ENCODE data around the gene HOXA3. TPM values are rescaled to one million over a fixed set of nuclear protein-coding genes. Genes with fewer than 3 reads are reported as not detected.

Gene HOXA3
- total RNA-seq, 1 donor from 2014 or later: not detected

DNA sequence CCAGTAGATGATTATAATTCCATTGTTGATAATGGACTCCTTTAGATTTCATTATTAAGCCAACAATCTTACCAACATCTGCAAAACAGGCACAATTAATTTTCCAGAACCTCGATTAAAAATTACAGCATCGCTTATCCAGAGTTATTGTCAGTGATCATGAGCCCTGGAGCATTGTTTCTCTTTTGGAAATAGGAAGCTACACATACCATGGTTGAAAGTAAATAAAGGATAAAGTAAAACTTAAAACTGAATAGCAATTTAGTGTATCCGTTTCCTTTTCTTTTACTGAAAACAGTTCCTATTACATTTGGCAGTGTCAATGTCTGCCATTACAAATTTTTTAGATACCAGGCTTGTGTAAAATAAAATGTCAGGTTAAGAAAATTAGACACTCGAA is 40.0 kb downstream of the HOXA3 start:
- Histone ChIP-seq H3K27me3 (ENCODE audit: insufficient read depth, low read length) (peaks cover 63% of the 10 kb centered on the region), H3K27ac (ENCODE audit: low read depth, low read length) (peak overlapping the region; percentile 76), H3K79me2 (ENCODE audit: insufficient read depth, low read length) (peaks cover 68% of the 10 kb centered on the region), H3K9me3 (ENCODE audit: insufficient read depth, low read depth, low read length) (no peaks in the 10 kb centered on the region), H3K4me1 (ENCODE audit: insufficient read depth, low read length) (peaks cover 16% of the 10 kb centered on the region), H3K9ac (ENCODE audit: low read length) (peak overlapping the region; percentile 88), H3K36me3 (ENCODE audit: insufficient read depth, low read length) (no peaks in the 10 kb centered on the region), H3K4me3 (ENCODE audit: insufficient read depth, low read depth, low read length) (peak overlapping the region; percentile 74), H3K4me2 (ENCODE audit: low read length) (peak overlapping the region; percentile 91), H2AFZ (ENCODE audit: low read depth, low read length) (no peak overlapping the region), H4K20me1 (ENCODE audit: insufficient read depth, low read length) (peaks cover 4% of the 10 kb centered on the region)
- Mint-ChIP-seq H3K4me3 (ENCODE audit: unreplicated experiment) (no peak overlapping the region), H3K27ac (ENCODE audit: unreplicated experiment) (no peak overlapping the region), H3K36me3 (ENCODE audit: low read depth, unreplicated experiment) (peaks cover 3% of the 10 kb centered on the region), H3K9me3 (ENCODE audit: unreplicated experiment) (peaks cover 18% of the 10 kb centered on the region), H3K27me3 (ENCODE audit: low read depth, unreplicated experiment) (peaks cover 86% of the 10 kb centered on the region), H3K4me1 (ENCODE audit: low read depth, unreplicated experiment) (peaks cover 2% of the 10 kb centered on the region)
- TF ChIP-seq, protein P1, sequence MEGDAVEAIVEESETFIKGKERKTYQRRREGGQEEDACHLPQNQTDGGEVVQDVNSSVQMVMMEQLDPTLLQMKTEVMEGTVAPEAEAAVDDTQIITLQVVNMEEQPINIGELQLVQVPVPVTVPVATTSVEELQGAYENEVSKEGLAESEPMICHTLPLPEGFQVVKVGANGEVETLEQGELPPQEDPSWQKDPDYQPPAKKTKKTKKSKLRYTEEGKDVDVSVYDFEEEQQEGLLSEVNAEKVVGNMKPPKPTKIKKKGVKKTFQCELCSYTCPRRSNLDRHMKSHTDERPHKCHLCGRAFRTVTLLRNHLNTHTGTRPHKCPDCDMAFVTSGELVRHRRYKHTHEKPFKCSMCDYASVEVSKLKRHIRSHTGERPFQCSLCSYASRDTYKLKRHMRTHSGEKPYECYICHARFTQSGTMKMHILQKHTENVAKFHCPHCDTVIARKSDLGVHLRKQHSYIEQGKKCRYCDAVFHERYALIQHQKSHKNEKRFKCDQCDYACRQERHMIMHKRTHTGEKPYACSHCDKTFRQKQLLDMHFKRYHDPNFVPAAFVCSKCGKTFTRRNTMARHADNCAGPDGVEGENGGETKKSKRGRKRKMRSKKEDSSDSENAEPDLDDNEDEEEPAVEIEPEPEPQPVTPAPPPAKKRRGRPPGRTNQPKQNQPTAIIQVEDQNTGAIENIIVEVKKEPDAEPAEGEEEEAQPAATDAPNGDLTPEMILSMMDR (IDR thresholded peaks at IDR 0.05; ENCODE audit: insufficient read depth, low read depth, low read length): no peak
- TF ChIP-seq EZH2 (IDR thresholded peaks at IDR 0.05; ENCODE audit: insufficient read depth, low read length): no peak
- DNase-seq (ENCODE audit: low read depth): no peak
- no peak for FAIRE-seq

DNA sequence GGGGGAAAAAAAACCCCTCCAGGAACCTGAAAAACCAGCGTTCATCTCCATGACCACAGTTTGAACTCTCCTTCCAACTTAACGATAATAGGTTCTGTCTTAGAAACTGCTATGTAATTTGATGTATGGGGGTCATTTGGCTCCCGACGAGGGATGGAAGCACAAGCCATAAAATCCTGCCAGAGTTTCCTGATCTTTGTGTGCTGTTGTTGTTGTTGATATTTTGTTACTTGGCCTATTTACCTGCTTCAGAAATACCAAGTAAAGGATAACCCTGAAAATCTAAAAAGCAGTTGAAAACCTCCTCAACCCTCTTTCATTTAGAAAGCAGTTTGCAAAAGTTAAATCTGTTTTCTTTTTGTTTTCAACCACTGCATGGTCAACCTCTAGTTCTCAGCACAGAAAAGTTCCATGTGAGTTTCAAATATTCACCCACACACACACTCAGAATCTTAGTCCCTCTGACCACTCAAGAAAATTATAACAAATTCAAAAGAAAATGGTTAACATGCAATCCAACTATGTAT is 40.6 kb downstream of the HOXA3 start:
- H3K36me3 ChIP-seq (ENCODE audit: insufficient read depth, low read length): no peaks in the 10 kb centered on the region
- H3K4me2 ChIP-seq (ENCODE audit: low read length): peak overlapping the region; percentile 91
- H2AFZ ChIP-seq (ENCODE audit: low read depth, low read length): no peak overlapping the region
- H4K20me1 ChIP-seq (ENCODE audit: insufficient read depth, low read length): peaks cover 4% of the 10 kb centered on the region
- H3K4me1 ChIP-seq (ENCODE audit: insufficient read depth, low read length): peaks cover 16% of the 10 kb centered on the region
- no peak for TF ChIP-seq EZH2 (IDR thresholded peaks at IDR 0.05; ENCODE audit: insufficient read depth, low read length)
- TF ChIP-seq, protein P1 (IDR thresholded peaks at IDR 0.05; ENCODE audit: insufficient read depth, low read depth, low read length): no peak
- Mint-ChIP-seq H3K36me3 (ENCODE audit: low read depth, unreplicated experiment) (peaks cover 3% of the 10 kb centered on the region), H3K27ac (ENCODE audit: unreplicated experiment) (no peak overlapping the region), H3K27me3 (ENCODE audit: low read depth, unreplicated experiment) (peaks cover 86% of the 10 kb centered on the region), H3K9me3 (ENCODE audit: unreplicated experiment) (peaks cover 18% of the 10 kb centered on the region), H3K4me1 (ENCODE audit: low read depth, unreplicated experiment) (peaks cover 2% of the 10 kb centered on the region), H3K4me3 (ENCODE audit: unreplicated experiment) (no peak overlapping the region)
- DNase-seq (ENCODE audit: low read depth) (peak; percentile 52), FAIRE-seq (no peak)
- H3K27me3 ChIP-seq (ENCODE audit: insufficient read depth, low read length): peaks cover 60% of the 10 kb centered on the region
- no peaks in the 10 kb centered on the region for H3K9me3 ChIP-seq (ENCODE audit: insufficient read depth, low read depth, low read length)
- H3K9ac ChIP-seq (ENCODE audit: low read length): peak overlapping the region; percentile 88
- H3K4me3 ChIP-seq (ENCODE audit: insufficient read depth, low read depth, low read length): peak overlapping the region; percentile 74
- peaks cover 64% of the 10 kb centered on the region for H3K79me2 ChIP-seq (ENCODE audit: insufficient read depth, low read length)
- H3K27ac ChIP-seq (ENCODE audit: low read depth, low read length): peak overlapping the region; percentile 76

DNA sequence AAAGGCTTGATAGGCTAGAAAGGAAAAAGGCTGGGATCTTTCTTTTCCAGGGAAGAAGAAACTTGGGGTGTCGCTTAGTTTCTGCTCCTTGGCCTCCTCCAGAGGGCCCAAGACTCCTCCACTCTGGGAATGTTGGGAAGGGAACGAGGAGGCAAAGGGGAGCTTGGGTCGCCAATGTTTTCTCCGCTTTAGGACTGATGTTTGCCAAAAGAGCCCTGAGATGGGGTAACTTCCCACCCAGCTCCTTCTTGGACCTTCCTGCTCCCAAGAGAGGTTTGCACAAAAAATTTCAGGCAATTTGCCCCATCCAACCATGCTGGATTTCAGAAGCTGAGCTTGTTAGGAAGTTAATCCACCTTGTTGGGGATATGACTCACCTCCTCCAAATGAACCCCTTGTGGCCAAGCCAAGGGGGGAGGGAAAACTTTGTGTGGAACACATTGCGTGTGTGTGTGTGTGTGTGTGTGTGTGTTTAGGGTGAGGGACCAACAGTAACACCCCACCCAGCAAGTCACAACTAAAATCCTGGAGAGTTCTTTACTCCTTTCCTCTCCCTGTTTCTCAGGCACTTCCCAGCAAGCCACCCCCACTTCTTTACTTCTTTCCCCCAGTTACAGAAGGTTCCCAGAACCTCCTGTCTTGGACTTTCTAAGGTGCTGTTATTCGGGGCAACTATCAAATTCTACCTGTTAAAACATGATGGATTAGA is 41.2 kb downstream of the HOXA3 start:
- Histone ChIP-seq H3K4me1 (ENCODE audit: insufficient read depth, low read length) (peaks cover 19% of the 10 kb centered on the region), H4K20me1 (ENCODE audit: insufficient read depth, low read length) (peaks cover 3% of the 10 kb centered on the region), H3K27ac (ENCODE audit: low read depth, low read length) (peak overlapping the region; percentile 76), H3K9ac (ENCODE audit: low read length) (peak overlapping the region; percentile 88), H3K79me2 (ENCODE audit: insufficient read depth, low read length) (peaks cover 63% of the 10 kb centered on the region), H3K4me3 (ENCODE audit: insufficient read depth, low read depth, low read length) (peak overlapping the region; percentile 74), H3K4me2 (ENCODE audit: low read length) (peak overlapping the region; percentile 91), H3K27me3 (ENCODE audit: insufficient read depth, low read length) (peaks cover 55% of the 10 kb centered on the region), H3K9me3 (ENCODE audit: insufficient read depth, low read depth, low read length) (no peaks in the 10 kb centered on the region), H3K36me3 (ENCODE audit: insufficient read depth, low read length) (no peaks in the 10 kb centered on the region), H2AFZ (ENCODE audit: low read depth, low read length) (no peak overlapping the region)
- H3K4me1 Mint-ChIP-seq (ENCODE audit: low read depth, unreplicated experiment): peaks cover 2% of the 10 kb centered on the region
- H3K4me3 Mint-ChIP-seq (ENCODE audit: unreplicated experiment): no peak overlapping the region
- TF ChIP-seq, protein P1 (IDR thresholded peaks at IDR 0.05; ENCODE audit: insufficient read depth, low read depth, low read length): no peak
- TF ChIP-seq EZH2 (IDR thresholded peaks at IDR 0.05; ENCODE audit: insufficient read depth, low read length): no peak
- H3K36me3 Mint-ChIP-seq (ENCODE audit: low read depth, unreplicated experiment): peaks cover 3% of the 10 kb centered on the region
- H3K27me3 Mint-ChIP-seq (ENCODE audit: low read depth, unreplicated experiment): peaks cover 82% of the 10 kb centered on the region
- H3K9me3 Mint-ChIP-seq (ENCODE audit: unreplicated experiment): peaks cover 18% of the 10 kb centered on the region
- DNase-seq (ENCODE audit: low read depth) (peak; percentile 95), FAIRE-seq (no peak)
- no peak overlapping the region for H3K27ac Mint-ChIP-seq (ENCODE audit: unreplicated experiment)
